Fibroblast of the aortic adventitia (primary cell): ENCODE results near the gene POLR2L. TPM values are rescaled to one million over a fixed set of nuclear protein-coding genes. Genes with fewer than 3 reads are reported as not detected.
A peak's percentile ranks its signal among the peaks of the same experiment; 100 is the strongest.

Experiments used
- DNase-seq: peaks from one replicate; pipeline ENCODE4 v3.0.0-alpha.2; 2010; ENCODE audit warnings: low read depth
- H3K4me3 ChIP-seq: 2 replicates; pipeline ENCODE4 v1.5.1; 2011; ENCODE audit warnings: low read depth, mild to moderate bottlenecking, control low read depth, low read length, moderate library complexity
- CTCF ChIP-seq: IDR thresholded peaks from 2 replicates; pipeline ENCODE4 v1.5.1; 2011; ENCODE audit warnings: mild to moderate bottlenecking, low read length, control low read depth, inconsistent platforms; ENCODE audit not compliant: insufficient read depth
- total RNA-seq: library from RNA; depleted of rRNA; stranded (reverse); fragments of >200 nt; gene quantifications from 2 replicates; pipeline ENCODE4 v1.2.3, GENCODE V29; 2012; ENCODE audit warnings: low replicate concordance

The POLR2L gene
- total RNA-seq, 1 donor: 135 TPM

GRCh38 chr11:837990-838307 is 4.4 kb downstream of the POLR2L start:
- no peak overlapping the region for H3K4me3 ChIP-seq
- no peak for DNase-seq
- no peak for TF ChIP-seq CTCF

GRCh38 chr11:837189-837989 is 4.9 kb downstream of the POLR2L start:
- TF ChIP-seq CTCF: no peak
- no peak overlapping the region for H3K4me3 ChIP-seq
- DNase-seq: no peak

- no peak for DNase-seq
- no peak for TF ChIP-seq CTCF
- no peak overlapping the region for H3K4me3 ChIP-seq
These were observed 5.6 kb downstream of the POLR2L start for GRCh38 chr11:836700-837099.

- TF ChIP-seq CTCF: no peak
- H3K4me3 ChIP-seq: no peak overlapping the region
- no peak for DNase-seq
These were observed 6.1 kb downstream of the POLR2L start for GRCh38 chr11:836274-836673.

- peak; percentile 58 for DNase-seq
- peak overlapping the region; percentile 60 for H3K4me3 ChIP-seq
- TF ChIP-seq CTCF: no peak
These were observed 7.7 kb downstream of the POLR2L start for GRCh38 chr11:834371-835316.

GRCh38 chr11:833849-834311 is 8.4 kb downstream of the POLR2L start:
- H3K4me3 ChIP-seq: peak overlapping the region; percentile 81
- peak; percentile 30 for DNase-seq
- TF ChIP-seq CTCF: no peak
